HG03520 (cell line): ENCODE measurements around the gene DBNDD2.

Experiments used
- ATAC-seq: cut with Tn5 transposase; IDR thresholded peaks from one replicate; pipeline ENCODE4 v1.9.1; 2021; ENCODE audit warnings: mild to moderate bottlenecking, moderate library complexity; ENCODE audit not compliant: unreplicated experiment

Gene DBNDD2

GRCh38 chr20:45377269-45377668 lies 30.8 kb upstream of the DBNDD2 start:
- no peak for ATAC-seq

GRCh38 chr20:45378191-45378590 lies 29.9 kb upstream of the DBNDD2 start, which contains the start of gene TP53TG5:
TP53TG5 (minus strand) TSS chr20:45378325; CDS start chr20:45378236, 89 bp downstream.
- no peak for ATAC-seq

GRCh38 chr20:45387274-45387673 lies 20.8 kb upstream of the DBNDD2 start:
- no peak for ATAC-seq

- ATAC-seq = no peak
Observed at GRCh38 chr20:45390931-45391330, 17.2 kb upstream of the DBNDD2 start.

- ATAC-seq = no peak
Observed at GRCh38 chr20:45391559-45391958, 16.5 kb upstream of the DBNDD2 start.

- no peak for ATAC-seq
Observed at GRCh38 chr20:45392733-45393132, 15.4 kb upstream of the DBNDD2 start.

GRCh38 chr20:45394221-45395113 lies 13.6 kb upstream of the DBNDD2 start:
- ATAC-seq = no peak

GRCh38 chr20:45395114-45395415 lies 13.0 kb upstream of the DBNDD2 start:
- no peak for ATAC-seq

- no peak for ATAC-seq
Observed at GRCh38 chr20:45399018-45399417, 9.1 kb upstream of the DBNDD2 start.

GRCh38 chr20:45400346-45401031 lies 7.6 kb upstream of the DBNDD2 start:
- no peak for ATAC-seq

GRCh38 chr20:45402946-45403345 lies 5.1 kb upstream of the DBNDD2 start:
- ATAC-seq = no peak

GRCh38 chr20:45404438-45404837 lies 3.7 kb upstream of the DBNDD2 start:
- no peak for ATAC-seq

GRCh38 chr20:45405571-45406259 lies 2.4 kb upstream of the DBNDD2 start:
- no peak for ATAC-seq

GRCh38 chr20:45406260-45407066 lies 1.6 kb upstream of the DBNDD2 start:
- ATAC-seq = no peak

GRCh38 chr20:45407067-45407745 lies 883 bp upstream of the DBNDD2 start:
- ATAC-seq = no peak

GRCh38 chr20:45408646-45409213 lies 641 bp downstream of the DBNDD2 start:
- no peak for ATAC-seq

- ATAC-seq = no peak
Observed at GRCh38 chr20:45409521-45410272, 1.6 kb downstream of the DBNDD2 start.

- ATAC-seq = no peak
Observed at GRCh38 chr20:45410887-45411286, 2.8 kb downstream of the DBNDD2 start.

GRCh38 chr20:45412653-45413052 lies 4.6 kb downstream of the DBNDD2 start:
- ATAC-seq = no peak
